H1 (cell line): ENCODE measurements around the gene ODAD3. TPM values are rescaled to one million over a fixed set of nuclear protein-coding genes. Genes with fewer than 3 reads are reported as not detected.
A peak's percentile ranks its signal among the peaks of the same experiment; 100 is the strongest.

ENCODE experiments used
- ASH2L ChIP-seq: fragments of 200-600, 300-600 bp; sonication (generic); IDR thresholded peaks from one replicate; pipeline ENCODE4 v1.7.1; 2017; ENCODE audit warnings: low read length
- BCL11A ChIP-seq, 2 experiments: IDR thresholded peaks; one replicate each; pipeline ENCODE4 v1.6.1; 2011; ENCODE audit warnings: low read depth in 2 of 2, low read length in 2 of 2, mild to moderate bottlenecking in 2 of 2
- CEBPB ChIP-seq: IDR thresholded peaks from 2 replicates; pipeline ENCODE4 v1.6.1; 2012; ENCODE audit warnings: low read depth, low read length
- CHD2 ChIP-seq: IDR thresholded peaks from 2 replicates; pipeline ENCODE4 v1.6.1; 2012; ENCODE audit warnings: low read length, improper control_type of control experiment
- GABPA ChIP-seq: IDR thresholded peaks from 2 replicates; pipeline ENCODE4 v1.6.1; 2011; ENCODE audit warnings: mild to moderate bottlenecking, low read length, moderate library complexity, borderline replicate concordance; ENCODE audit not compliant: insufficient read depth
- HDAC2 ChIP-seq, 2 experiments: fragments of 300-600 bp in 1 of 2; sonication (generic) in 1 of 2; IDR thresholded peaks; 2 replicates each; pipeline ENCODE4 v1.6.1; 2011 to 2012; ENCODE audit warnings: low read depth in 2 of 2, low read length in 2 of 2, mild to moderate bottlenecking in 2 of 2, moderate library complexity in 2 of 2, borderline replicate concordance in 1 of 2, inconsistent platforms in 1 of 2
- HDAC6 ChIP-seq: IDR thresholded peaks from one replicate; pipeline ENCODE4 v1.7.1; 2012; ENCODE audit warnings: low read depth, mild to moderate bottlenecking, inconsistent platforms, low read length, moderate library complexity
- JUN ChIP-seq: IDR thresholded peaks from 2 replicates; pipeline ENCODE4 v1.6.1; 2011; ENCODE audit warnings: low read depth, mild to moderate bottlenecking, improper control_type of control experiment, low read length
- KDM1A ChIP-seq: fragments of 200-600, 300-600 bp; sonication (generic); IDR thresholded peaks from 2 replicates; pipeline ENCODE4 v1.7.1; 2016; ENCODE audit warnings: mild to moderate bottlenecking, low read length, borderline replicate concordance
- KDM4A ChIP-seq: IDR thresholded peaks from one replicate; pipeline ENCODE4 v1.7.1; 2012; ENCODE audit warnings: low read depth, mild to moderate bottlenecking, moderate library complexity, low read length, inconsistent platforms; ENCODE audit not compliant: severe bottlenecking
- KDM5A ChIP-seq: fragments of 200-600 bp; IDR thresholded peaks from 2 replicates; pipeline ENCODE4 v1.7.1; 2012; ENCODE audit warnings: mild to moderate bottlenecking, low read length, inconsistent platforms, mixed read lengths
- NANOG ChIP-seq: IDR thresholded peaks from 2 replicates; pipeline ENCODE4 v1.6.1; 2011; ENCODE audit warnings: low read length, low read depth, mild to moderate bottlenecking, inconsistent platforms; ENCODE audit not compliant: insufficient read depth, poor library complexity, severe bottlenecking
- POLR2A ChIP-seq, 2 experiments: IDR thresholded peaks; 1 replicate in 1 of 2; 2 replicates in 1 of 2; pipeline ENCODE4 v1.6.1; 2011; ENCODE audit warnings: low read depth in 2 of 2, low read length in 2 of 2, mild to moderate bottlenecking in 2 of 2; ENCODE audit errors: control extremely low read depth in 1 of 2
- POLR2AphosphoS5 ChIP-seq: IDR thresholded peaks from 2 replicates; pipeline ENCODE4 v1.6.1; 2011; ENCODE audit warnings: low read depth, low read length
- POU5F1 ChIP-seq: IDR thresholded peaks from 2 replicates; pipeline ENCODE4 v1.6.1; 2011; ENCODE audit warnings: low read depth, mild to moderate bottlenecking, low read length, moderate library complexity
- SIN3A ChIP-seq, 2 experiments: IDR thresholded peaks in 1 of 2; conservative IDR thresholded peaks in 1 of 2; 2 replicates each; pipeline ENCODE4 v1.6.1; 2011 to 2012; ENCODE audit warnings: low read length in 2 of 2, improper control_type of control experiment in 1 of 2, low read depth in 1 of 2, mild to moderate bottlenecking in 1 of 2
- SP4 ChIP-seq: IDR thresholded peaks from 2 replicates; pipeline ENCODE4 v1.6.1; 2012; ENCODE audit warnings: low read length, inconsistent platforms
- TAF7 ChIP-seq: optimal IDR thresholded peaks from 2 replicates; pipeline ENCODE3; 2011; ENCODE audit warnings: low read depth, mild to moderate bottlenecking, inconsistent platforms, low read length, moderate library complexity, borderline replicate concordance
- TCF12 ChIP-seq: IDR thresholded peaks from 2 replicates; pipeline ENCODE4 v1.6.1; 2011; ENCODE audit warnings: low read depth, mild to moderate bottlenecking, low read length
- TEAD4 ChIP-seq: IDR thresholded peaks from 2 replicates; pipeline ENCODE4 v1.6.1; 2012; ENCODE audit warnings: low read depth, low read length, inconsistent platforms, mixed read lengths
- polyA plus RNA-seq, 7 experiments: library from polyadenylated mRNA; depleted of rRNA in 3 of 7; stranded (reverse) in 5 of 7; unstranded in 2 of 7; fragments of >200 nt in 5 of 7; fragments of 200-250 nt in 2 of 7; gene quantifications; 1 replicate in 5 of 7; 2 replicates in 1 of 7; 4 replicates in 1 of 7; pipeline versions ENCODE4 v1.2.1 to v1.2.3, GENCODE V29; 2011 to 2013; ENCODE audit warnings: missing spikeins in 2 of 7, mixed read lengths in 2 of 7
- total RNA-seq: library from RNA; stranded (reverse); fragmentation: NEBNext Ultra II Directional; extraction: Animal tissue kit (Norgen Biotek cat#: 25700); gene quantifications from 2 replicates; pipeline ENCODE4 v1.2.1, GENCODE V29; 2021
- TF ChIP-seq, protein P1 (sequence below): IDR thresholded peaks from 2 replicates; pipeline ENCODE4 v1.6.1; 2012; ENCODE audit warnings: inconsistent platforms
- TF ChIP-seq, protein P2 (sequence below): IDR thresholded peaks from 2 replicates; pipeline ENCODE4 v1.6.1; 2012; ENCODE audit warnings: inconsistent platforms

ODAD3 gene
- total and polyA plus RNA-seq, 2 of the 8 experiments (the other 6 are each of a cell fraction or from before 2014, with no cell fraction given), result 2.1 to 2.2 TPM

DNA sequence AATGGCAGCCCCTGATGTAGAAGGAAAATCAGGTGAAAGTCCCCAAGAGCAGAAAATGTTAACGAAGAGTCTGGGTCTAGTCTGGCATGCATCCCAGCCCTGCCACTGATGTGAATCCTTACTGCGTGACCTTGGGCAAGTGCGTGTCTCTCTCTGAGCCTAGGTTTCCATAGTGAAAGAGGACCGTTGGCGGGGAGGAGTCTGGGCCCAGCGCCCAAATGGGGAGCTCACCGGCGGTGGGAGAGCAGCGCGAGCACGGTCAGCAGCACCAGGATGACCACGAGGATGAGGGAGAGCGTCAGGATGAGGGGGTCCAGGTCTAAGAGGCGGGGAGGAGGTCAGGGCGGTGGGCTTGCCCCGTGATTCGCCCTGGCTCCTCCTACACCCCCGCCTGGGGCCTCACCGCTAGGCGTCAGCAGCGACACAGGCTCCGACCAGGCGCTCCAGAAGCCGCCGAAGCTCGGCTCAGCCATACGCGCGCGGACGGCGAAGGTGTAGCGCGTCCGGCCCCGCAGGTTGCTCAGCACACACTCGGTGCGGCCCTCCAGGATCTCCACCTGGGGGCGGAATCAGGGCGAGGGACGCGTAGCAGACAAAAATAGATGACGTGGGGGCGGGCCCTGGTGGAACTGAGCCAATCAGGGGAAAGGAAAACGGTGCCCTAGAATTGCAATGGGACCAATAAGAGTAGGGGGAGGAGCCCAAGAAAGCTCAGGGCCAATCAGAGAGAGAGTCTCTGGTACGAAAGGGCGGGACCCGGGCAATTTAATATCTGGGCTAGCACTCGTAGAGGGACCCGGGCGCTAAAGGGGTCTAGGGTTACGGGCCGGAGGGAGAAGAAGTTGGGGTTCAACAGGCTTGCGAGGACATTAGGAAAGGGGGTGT is 54.0 kb downstream of the ODAD3 start (continued):
- peak; percentile 84 for TF ChIP-seq POLR2AphosphoS5
- TF ChIP-seq POLR2A (IDR thresholded peaks at IDR 0.05; ENCODE audit: control extremely low read depth in 1 of 2, low read depth in 2 of 2, low read length in 2 of 2), result peak; percentile 81 to 85
- TF ChIP-seq KDM1A, result no peak
- 0 out of 2 replicates have a peak, but pooled peaks have one; percentile 20 for TF ChIP-seq CEBPB
- TF ChIP-seq CHD2, result peak; percentile 78
- peak; percentile 80; the same call in 1 of the 2 replicates for TF ChIP-seq TEAD4
- TF ChIP-seq NANOG, result no peak
- no peak for TF ChIP-seq BCL11A (IDR thresholded peaks at IDR 0.05; ENCODE audit: low read depth in 2 of 2, low read length in 2 of 2)
- TF ChIP-seq, protein P1, sequence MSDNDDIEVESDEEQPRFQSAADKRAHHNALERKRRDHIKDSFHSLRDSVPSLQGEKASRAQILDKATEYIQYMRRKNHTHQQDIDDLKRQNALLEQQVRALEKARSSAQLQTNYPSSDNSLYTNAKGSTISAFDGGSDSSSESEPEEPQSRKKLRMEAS, result peak; percentile 89
- peak; percentile 39 for TF ChIP-seq ASH2L
- 0 out of 4 replicates have a peak, but pooled peaks of 1 of the 2 experiments have one; percentile 57 for TF ChIP-seq HDAC2 (IDR thresholded peaks at IDR 0.05; ENCODE audit: borderline replicate concordance in 1 of 2, low read depth in 2 of 2, low read length in 2 of 2)
- TF ChIP-seq JUN, result no peak
- TF ChIP-seq, protein P2, sequence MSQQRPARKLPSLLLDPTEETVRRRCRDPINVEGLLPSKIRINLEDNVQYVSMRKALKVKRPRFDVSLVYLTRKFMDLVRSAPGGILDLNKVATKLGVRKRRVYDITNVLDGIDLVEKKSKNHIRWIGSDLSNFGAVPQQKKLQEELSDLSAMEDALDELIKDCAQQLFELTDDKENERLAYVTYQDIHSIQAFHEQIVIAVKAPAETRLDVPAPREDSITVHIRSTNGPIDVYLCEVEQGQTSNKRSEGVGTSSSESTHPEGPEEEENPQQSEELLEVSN, result peak; percentile 80
- peak in 1 of 2 experiments; percentile 68; a peak in 1 of 4 replicates for TF ChIP-seq SIN3A (conservative IDR thresholded peaks at IDR 0.05 in 1 of 2, IDR thresholded peaks at IDR 0.05 in 1 of 2; ENCODE audit: low read depth in 1 of 2, low read length in 2 of 2)
- TF ChIP-seq HDAC6, result no peak
- peak; percentile 52 for TF ChIP-seq KDM4A
- no peak for TF ChIP-seq POU5F1
- TF ChIP-seq GABPA, result peak; percentile 48; the same call in 1 of the 2 replicates
- 0 out of 2 replicates have a peak, but pooled peaks have one; percentile 43 for TF ChIP-seq TCF12
- peak; percentile 79 for TF ChIP-seq TAF7
- TF ChIP-seq SP4, result peak; percentile 89
- TF ChIP-seq KDM5A, result no peak
